ENCODE results near the gene RESP18.

The RESP18 gene

DNA sequence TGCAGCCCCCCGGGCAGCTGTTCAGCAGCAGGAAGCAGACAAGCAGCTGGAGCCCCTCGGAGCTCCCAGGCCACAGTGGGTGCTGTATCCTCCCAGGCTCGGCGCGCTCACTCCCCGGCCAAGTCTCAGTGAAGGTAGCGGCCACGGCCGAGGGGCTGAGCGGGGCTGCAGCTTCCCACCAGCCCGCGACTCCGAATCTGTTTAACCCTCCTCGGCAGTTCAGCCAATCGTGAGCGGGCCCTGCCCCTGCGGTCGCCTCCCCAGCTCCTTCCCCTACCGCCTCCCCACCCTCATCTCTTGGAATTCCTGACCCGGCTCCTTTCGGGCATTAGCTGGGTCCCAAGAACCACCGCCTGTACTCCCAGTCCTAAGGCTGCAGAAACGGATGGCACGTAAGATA is at the start of gene RESP18:
RESP18 (minus strand) TSS at position 203 of the 400 bp plus-strand sequence.
- DNase-seq (ENCODE audit: low read depth), result no peak
- TF ChIP-seq, protein P1, sequence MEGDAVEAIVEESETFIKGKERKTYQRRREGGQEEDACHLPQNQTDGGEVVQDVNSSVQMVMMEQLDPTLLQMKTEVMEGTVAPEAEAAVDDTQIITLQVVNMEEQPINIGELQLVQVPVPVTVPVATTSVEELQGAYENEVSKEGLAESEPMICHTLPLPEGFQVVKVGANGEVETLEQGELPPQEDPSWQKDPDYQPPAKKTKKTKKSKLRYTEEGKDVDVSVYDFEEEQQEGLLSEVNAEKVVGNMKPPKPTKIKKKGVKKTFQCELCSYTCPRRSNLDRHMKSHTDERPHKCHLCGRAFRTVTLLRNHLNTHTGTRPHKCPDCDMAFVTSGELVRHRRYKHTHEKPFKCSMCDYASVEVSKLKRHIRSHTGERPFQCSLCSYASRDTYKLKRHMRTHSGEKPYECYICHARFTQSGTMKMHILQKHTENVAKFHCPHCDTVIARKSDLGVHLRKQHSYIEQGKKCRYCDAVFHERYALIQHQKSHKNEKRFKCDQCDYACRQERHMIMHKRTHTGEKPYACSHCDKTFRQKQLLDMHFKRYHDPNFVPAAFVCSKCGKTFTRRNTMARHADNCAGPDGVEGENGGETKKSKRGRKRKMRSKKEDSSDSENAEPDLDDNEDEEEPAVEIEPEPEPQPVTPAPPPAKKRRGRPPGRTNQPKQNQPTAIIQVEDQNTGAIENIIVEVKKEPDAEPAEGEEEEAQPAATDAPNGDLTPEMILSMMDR (conservative IDR thresholded peaks at IDR 0.05; ENCODE audit: low read depth, low read length), result no peak
- no peak within 1 kb of the TSS for H3K4me3 ChIP-seq (ENCODE audit: low read depth, low read length)

DNA sequence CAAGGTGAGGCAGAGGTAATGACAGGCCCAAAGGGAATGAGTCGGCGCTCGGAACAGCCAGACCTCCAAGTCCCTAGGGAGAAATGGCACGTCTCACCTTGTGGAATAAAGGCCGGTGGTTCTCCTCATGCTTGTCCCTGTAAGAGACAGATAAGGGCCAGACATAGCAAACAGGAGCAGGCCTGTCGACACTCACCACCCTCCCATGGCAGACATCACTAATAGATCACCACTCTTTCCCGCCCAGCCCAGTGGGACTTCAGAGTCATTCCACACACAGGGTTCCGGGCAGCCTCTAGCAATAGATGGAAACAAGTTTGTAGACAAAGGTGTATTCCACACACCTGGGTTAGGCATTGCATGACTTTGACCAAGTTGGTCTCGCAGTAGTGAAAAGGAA is 48.9 kb upstream of the RESP18 start:
- H3K4me3 ChIP-seq (ENCODE audit: low read depth, low read length), result no peak overlapping the region
- TF ChIP-seq, protein P1 (conservative IDR thresholded peaks at IDR 0.05; ENCODE audit: low read depth, low read length), result no peak
- DNase-seq (ENCODE audit: low read depth), result no peak

DNA sequence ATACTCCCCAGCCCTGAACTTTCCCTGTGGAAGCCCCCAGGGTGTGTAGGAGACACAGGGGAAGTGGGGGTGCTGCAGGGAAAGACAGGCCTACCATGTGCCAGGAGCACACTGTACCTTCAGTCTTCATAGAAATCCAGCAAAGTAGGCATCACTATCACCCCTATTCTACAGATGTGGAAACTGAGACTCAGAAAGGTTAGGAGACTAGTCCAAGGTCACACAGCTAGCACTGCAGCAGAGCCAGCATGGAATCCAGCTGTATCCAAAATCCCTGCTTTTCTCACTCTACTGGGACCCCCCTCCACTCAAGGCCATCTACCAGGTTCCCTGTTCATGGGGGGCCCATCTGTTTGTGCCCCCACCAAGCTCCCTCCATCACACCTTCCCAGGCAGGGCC is 48.4 kb upstream of the RESP18 start:
- DNase-seq (ENCODE audit: low read depth), result no peak
- no peak overlapping the region for H3K4me3 ChIP-seq (ENCODE audit: low read depth, low read length)
- TF ChIP-seq, protein P1 (conservative IDR thresholded peaks at IDR 0.05; ENCODE audit: low read depth, low read length), result no peak

DNA sequence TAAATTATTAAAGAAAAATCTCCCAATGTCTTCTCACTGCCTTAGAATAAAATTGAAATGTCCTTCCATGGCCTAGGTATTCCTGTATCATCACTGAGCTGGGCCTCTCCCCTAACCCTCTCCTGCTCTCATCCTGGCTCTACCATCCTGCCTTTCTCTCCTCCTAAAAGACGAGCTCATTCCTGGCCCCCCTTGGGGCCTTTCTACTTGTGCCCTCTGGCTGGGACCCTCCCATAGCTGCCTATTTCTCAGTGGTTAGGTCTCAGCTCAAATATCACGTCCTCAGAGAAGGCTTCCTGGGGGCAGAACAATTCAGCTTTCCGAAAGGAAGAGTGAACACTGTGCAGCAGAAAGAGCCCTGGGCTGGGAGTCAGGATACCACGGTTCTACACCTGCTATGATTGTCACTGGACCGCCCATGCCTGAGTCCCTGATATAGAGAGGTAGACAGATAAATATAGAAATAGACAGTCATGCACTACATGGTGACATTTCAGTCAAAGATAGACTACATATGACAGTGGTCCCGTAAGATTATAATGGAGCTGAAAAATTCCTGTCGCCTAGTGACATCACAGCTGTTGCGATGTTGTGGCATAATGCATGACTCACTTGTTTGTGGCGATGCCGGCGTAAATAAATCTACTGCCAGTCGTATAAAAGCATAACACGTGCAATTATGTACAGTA is 45.8 kb upstream of the RESP18 start:
- DNase-seq (ENCODE audit: low read depth), result no peak
- TF ChIP-seq, protein P1 (conservative IDR thresholded peaks at IDR 0.05; ENCODE audit: low read depth, low read length), result no peak
- no peak overlapping the region for H3K4me3 ChIP-seq (ENCODE audit: low read depth, low read length)

DNA sequence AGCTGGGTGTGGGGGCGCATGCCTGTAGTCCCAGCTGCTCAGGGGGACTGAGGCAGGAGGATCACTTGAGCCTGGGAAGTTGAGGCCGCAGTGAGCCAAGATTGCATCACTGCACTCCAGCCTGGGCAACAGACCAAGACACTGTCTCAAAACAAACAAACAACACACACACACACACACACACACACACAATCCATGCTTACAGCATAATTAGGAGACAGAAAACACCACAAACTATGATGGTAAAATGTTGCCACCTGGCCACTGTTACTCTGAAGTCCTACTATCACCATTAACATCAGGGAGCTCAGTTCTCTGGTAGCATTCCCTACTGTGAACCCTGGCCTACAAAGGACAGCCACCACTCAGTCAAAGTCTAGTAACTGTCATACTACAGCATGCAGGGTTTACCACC is 36.9 kb upstream of the RESP18 start:
- peak; percentile 84 for DNase-seq (ENCODE audit: low read depth)
- H3K4me3 ChIP-seq (ENCODE audit: low read depth, low read length), result no peak overlapping the region
- TF ChIP-seq, protein P1 (conservative IDR thresholded peaks at IDR 0.05; ENCODE audit: low read depth, low read length), result no peak

DNA sequence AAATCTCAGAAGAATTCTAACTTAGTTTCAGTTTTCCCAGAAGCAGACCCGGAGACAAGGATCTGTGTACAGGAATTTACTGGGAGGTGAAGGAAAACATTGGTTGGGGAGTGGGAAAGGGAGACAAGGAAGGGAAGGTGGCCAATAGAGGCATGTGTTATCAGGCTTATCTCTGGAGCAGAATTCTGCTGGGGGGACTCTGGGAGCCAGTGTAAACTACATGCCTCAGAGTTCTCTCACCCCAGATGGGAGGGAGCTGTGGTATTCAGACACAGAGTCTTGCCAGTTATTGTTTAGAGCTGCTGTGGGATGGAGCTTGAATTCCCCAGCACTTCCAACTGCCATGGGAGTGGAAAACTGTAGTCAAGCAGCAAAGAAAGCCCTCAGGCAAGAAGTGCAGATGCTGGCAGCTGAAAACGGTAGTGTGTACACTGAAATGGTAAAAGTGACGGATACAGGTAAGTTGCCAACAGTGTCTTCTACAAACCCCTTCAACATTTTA is 36.2 kb upstream of the RESP18 start:
- TF ChIP-seq, protein P1 (conservative IDR thresholded peaks at IDR 0.05; ENCODE audit: low read depth, low read length), result no peak
- H3K4me3 ChIP-seq (ENCODE audit: low read depth, low read length), result peak overlapping the region; percentile 43
- peak; percentile 85 for DNase-seq (ENCODE audit: low read depth)
